Neural progenitor cell (in vitro differentiated cells): ENCODE results near the gene RPL10. TPM values are rescaled to one million over a fixed set of nuclear protein-coding genes. Genes with fewer than 3 reads are reported as not detected.
A peak's percentile ranks its signal among the peaks of the same experiment; 100 is the strongest.

Experiments
- DNase-seq: peaks from one replicate; pipeline ENCODE4 v3.0.0-alpha.2; 2016; ENCODE audit warnings: low spot score
- H2AFZ ChIP-seq: fragments of 200-600 bp; sonication (generic); replicated peaks from 2 replicates; pipeline ENCODE4 v1.6.1; 2016; ENCODE audit warnings: antibody characterized with exemption
- H3F3A ChIP-seq: fragments of 200-600 bp; sonication (generic); 2 replicates; pipeline ENCODE4 v1.6.1; 2016; ENCODE audit warnings: antibody characterized with exemption, low read depth
- H3K27ac ChIP-seq: fragments of 200-600 bp; sonication (generic); 2 replicates; pipeline ENCODE4 v1.5.1; 2016; ENCODE audit warnings: mild to moderate bottlenecking
- H3K27me3 ChIP-seq: fragments of 200-600 bp; sonication (generic); 2 replicates; pipeline ENCODE4 v1.6.1; 2016; ENCODE audit warnings: mild to moderate bottlenecking, moderate library complexity
- H3K36me3 ChIP-seq: fragments of 200-600 bp; sonication (generic); 2 replicates; pipeline ENCODE4 v1.5.1; 2016
- H3K4me1 ChIP-seq: fragments of 200-600 bp; sonication (generic); 2 replicates; pipeline ENCODE4 v1.6.1; 2016; ENCODE audit warnings: mixed run types
- H3K4me2 ChIP-seq: fragments of 200-600 bp; sonication (generic); 2 replicates; pipeline ENCODE4 v1.6.1; 2016
- H3K4me3 ChIP-seq: fragments of 200-600 bp; sonication (generic); 2 replicates; pipeline ENCODE4 v1.5.1; 2016
- H3K79me2 ChIP-seq: fragments of 200-600 bp; sonication (generic); 2 replicates; pipeline ENCODE4 v1.6.1; 2016; ENCODE audit warnings: low read depth
- H3K9ac ChIP-seq: fragments of 200-600 bp; sonication (generic); 2 replicates; pipeline ENCODE4 v1.6.1; 2016
- H3K9me3 ChIP-seq: fragments of 200-600 bp; sonication (generic); 2 replicates; pipeline ENCODE4 v1.5.1; 2016; ENCODE audit warnings: low read depth
- H4K20me1 ChIP-seq: fragments of 200-600 bp; sonication (generic); 2 replicates; pipeline ENCODE4 v1.6.1; 2016; ENCODE audit warnings: low read depth
- H3K27ac Mint-ChIP-seq: 3 replicates; pipeline ENCODE4 v1.8.0; 2021; ENCODE audit warnings: mixed read lengths
- H3K27me3 Mint-ChIP-seq: 2 replicates; pipeline ENCODE4 v1.8.0; 2022; ENCODE audit warnings: low read depth, mild to moderate bottlenecking, inconsistent platforms, moderate library complexity, mixed read lengths; ENCODE audit not compliant: insufficient read depth
- H3K36me3 Mint-ChIP-seq: 3 replicates; pipeline ENCODE4 v1.8.0; 2021; ENCODE audit warnings: mixed read lengths
- H3K4me1 Mint-ChIP-seq: 3 replicates; pipeline ENCODE4 v1.8.0; 2021; ENCODE audit warnings: mixed read lengths
- H3K4me3 Mint-ChIP-seq: 3 replicates; pipeline ENCODE4 v1.8.0; 2021; ENCODE audit warnings: mild to moderate bottlenecking, moderate library complexity, mixed read lengths
- H3K9me3 Mint-ChIP-seq: 3 replicates; pipeline ENCODE4 v1.8.0; 2020; ENCODE audit warnings: mixed read lengths
- EZH2 ChIP-seq: fragments of 200-600 bp; sonication (generic); IDR thresholded peaks from 2 replicates; pipeline ENCODE4 v1.6.1; 2017; ENCODE audit warnings: antibody characterized with exemption, mild to moderate bottlenecking, moderate library complexity
- EZH2phosphoT487 ChIP-seq: fragments of 200-600 bp; sonication (generic); IDR thresholded peaks from 2 replicates; pipeline ENCODE4 v1.6.1; 2017; ENCODE audit warnings: antibody characterized with exemption
- total RNA-seq: library from RNA; depleted of rRNA; stranded (reverse); fragments of >200 nt; gene quantifications from 2 replicates; pipeline ENCODE4 v1.2.3, GENCODE V29; 2015; ENCODE audit warnings: low replicate concordance
- TF ChIP-seq, protein P1 (sequence below): fragments of 200-600 bp; sonication (generic); IDR thresholded peaks from 2 replicates; pipeline ENCODE4 v1.5.1; 2017; ENCODE audit warnings: antibody characterized with exemption, mild to moderate bottlenecking

Gene RPL10
- total RNA-seq, 1 donor from 2014 or later = 4,507 TPM

DNA sequence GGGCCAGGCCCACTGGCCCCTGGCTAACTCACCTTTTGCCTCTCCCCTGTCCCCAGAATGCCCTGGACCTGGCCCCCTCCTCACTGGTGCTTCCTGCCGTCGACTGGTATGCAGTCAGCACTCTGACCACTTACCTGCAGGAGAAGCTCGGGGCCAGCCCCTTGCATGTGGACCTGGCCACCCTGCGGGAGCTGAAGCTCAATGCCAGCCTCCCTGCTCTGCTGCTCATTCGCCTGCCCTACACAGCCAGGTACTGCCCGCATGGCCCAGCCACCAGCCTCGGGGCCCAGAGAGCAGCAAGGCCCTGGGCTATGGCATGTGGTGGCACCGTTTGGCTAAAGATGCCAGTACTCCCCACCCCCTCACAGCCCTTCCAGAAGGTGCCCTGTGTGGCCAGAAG lies 34.0 kb downstream of the RPL10 start:
- no peaks in the 10 kb centered on the region for H3K27me3 ChIP-seq
- H2AFZ ChIP-seq = no peak overlapping the region
- peaks cover 12% of the 10 kb centered on the region for H3F3A ChIP-seq
- no peak for TF ChIP-seq EZH2phosphoT487
- Mint-ChIP-seq H3K9me3 (peaks cover 28% of the 10 kb centered on the region), H3K27me3 (peaks cover 16% of the 10 kb centered on the region), H3K4me3 (no peak overlapping the region), H3K4me1 (peaks cover 20% of the 10 kb centered on the region), H3K36me3 (peaks cover 10% of the 10 kb centered on the region), H3K27ac (no peak overlapping the region)
- H3K79me2 ChIP-seq = peaks cover 18% of the 10 kb centered on the region
- no peak for DNase-seq
- H3K4me3 ChIP-seq = no peak overlapping the region
- no peaks in the 10 kb centered on the region for H3K4me1 ChIP-seq
- H3K27ac ChIP-seq = no peak overlapping the region
- H3K9ac ChIP-seq = no peak overlapping the region
- no peaks in the 10 kb centered on the region for H4K20me1 ChIP-seq
- no peaks in the 10 kb centered on the region for H3K36me3 ChIP-seq
- H3K9me3 ChIP-seq = no peaks in the 10 kb centered on the region
- H3K4me2 ChIP-seq = no peak overlapping the region

DNA sequence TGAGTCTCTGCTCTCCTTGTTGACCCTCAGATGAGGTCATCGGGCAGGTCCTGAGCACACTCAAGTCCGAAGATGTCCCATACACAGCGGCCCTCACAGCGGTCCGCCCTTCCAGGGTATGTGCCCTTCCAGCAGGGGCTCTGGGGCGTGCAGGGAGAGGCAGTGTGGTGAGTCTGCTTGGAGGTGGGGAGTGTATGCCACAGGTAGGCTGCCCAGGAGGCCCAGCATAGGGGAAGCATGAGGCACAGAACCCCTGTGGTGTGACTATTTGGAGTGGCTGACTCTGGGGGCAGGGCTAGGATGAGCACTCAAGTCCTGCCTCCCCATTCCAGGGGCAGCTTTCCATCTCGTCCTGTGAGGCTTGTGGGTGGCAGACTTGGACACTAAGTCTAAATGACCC lies 35.4 kb downstream of the RPL10 start:
- Histone ChIP-seq H4K20me1 (peaks cover 10% of the 10 kb centered on the region), H3F3A (peaks cover 8% of the 10 kb centered on the region), H3K79me2 (peaks cover 25% of the 10 kb centered on the region), H3K9ac (no peak overlapping the region), H3K4me2 (no peak overlapping the region), H3K36me3 (no peaks in the 10 kb centered on the region), H3K4me1 (no peaks in the 10 kb centered on the region), H3K27ac (no peak overlapping the region), H3K4me3 (no peak overlapping the region), H2AFZ (no peak overlapping the region), H3K9me3 (no peaks in the 10 kb centered on the region), H3K27me3 (no peaks in the 10 kb centered on the region)
- H3K27ac Mint-ChIP-seq = no peak overlapping the region
- H3K4me1 Mint-ChIP-seq = peaks cover 21% of the 10 kb centered on the region
- TF ChIP-seq EZH2 = no peak
- TF ChIP-seq EZH2phosphoT487 = no peak
- DNase-seq = no peak
- peaks cover 10% of the 10 kb centered on the region for H3K36me3 Mint-ChIP-seq
- no peak overlapping the region for H3K4me3 Mint-ChIP-seq
- peaks cover 32% of the 10 kb centered on the region for H3K9me3 Mint-ChIP-seq
- peaks cover 20% of the 10 kb centered on the region for H3K27me3 Mint-ChIP-seq

DNA sequence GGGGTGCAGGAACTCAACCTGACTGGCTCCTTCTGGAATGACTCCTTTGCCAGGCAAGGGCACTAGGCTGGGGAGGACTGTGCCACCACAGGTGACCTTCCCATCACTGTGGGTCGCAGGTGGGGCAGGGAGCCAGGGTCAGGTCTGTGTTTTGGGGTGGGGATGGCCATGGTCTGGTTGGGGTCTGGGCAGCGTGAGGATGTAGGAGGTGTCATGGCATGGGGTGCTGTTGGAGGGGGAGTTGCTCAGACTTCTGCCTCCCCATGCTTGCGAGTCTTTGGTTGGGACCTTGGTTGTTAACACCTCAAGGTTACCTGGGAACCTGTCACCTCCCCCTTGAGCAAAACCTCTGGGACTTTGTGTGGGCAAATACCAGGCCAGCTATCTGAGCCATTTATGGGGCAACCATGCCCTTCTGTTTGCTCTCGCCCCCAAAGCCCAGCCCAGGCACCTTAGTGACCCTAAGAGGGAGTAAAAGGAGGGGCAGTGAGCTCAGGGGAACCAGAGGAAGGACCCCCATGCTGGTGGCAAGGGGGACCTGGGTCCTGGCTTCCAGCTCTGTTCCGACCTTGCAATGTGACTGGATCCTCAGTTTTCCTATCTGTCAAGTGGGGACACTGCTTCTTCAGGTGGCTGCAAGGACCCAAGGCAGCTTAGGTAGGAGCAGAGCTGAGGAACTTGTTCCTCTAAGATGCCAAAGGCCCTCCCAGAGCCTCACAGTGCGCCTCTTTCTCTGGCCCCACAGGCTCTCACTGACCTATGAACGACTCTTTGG lies 36.4 kb downstream of the RPL10 start:
- Histone ChIP-seq H3K36me3 (no peaks in the 10 kb centered on the region), H3K9me3 (no peaks in the 10 kb centered on the region), H2AFZ (no peak overlapping the region), H3K4me2 (no peak overlapping the region), H4K20me1 (peaks cover 20% of the 10 kb centered on the region), H3K4me3 (no peak overlapping the region), H3K27me3 (no peaks in the 10 kb centered on the region), H3F3A (peaks cover 8% of the 10 kb centered on the region), H3K9ac (no peak overlapping the region), H3K27ac (no peak overlapping the region), H3K4me1 (no peaks in the 10 kb centered on the region), H3K79me2 (peaks cover 25% of the 10 kb centered on the region)
- Mint-ChIP-seq H3K36me3 (peaks cover 10% of the 10 kb centered on the region), H3K9me3 (peaks cover 30% of the 10 kb centered on the region), H3K27me3 (peaks cover 18% of the 10 kb centered on the region), H3K4me3 (no peak overlapping the region), H3K4me1 (peaks cover 16% of the 10 kb centered on the region), H3K27ac (no peak overlapping the region)
- TF ChIP-seq EZH2 (no peak), EZH2phosphoT487 (no peak)
- TF ChIP-seq, protein P1, sequence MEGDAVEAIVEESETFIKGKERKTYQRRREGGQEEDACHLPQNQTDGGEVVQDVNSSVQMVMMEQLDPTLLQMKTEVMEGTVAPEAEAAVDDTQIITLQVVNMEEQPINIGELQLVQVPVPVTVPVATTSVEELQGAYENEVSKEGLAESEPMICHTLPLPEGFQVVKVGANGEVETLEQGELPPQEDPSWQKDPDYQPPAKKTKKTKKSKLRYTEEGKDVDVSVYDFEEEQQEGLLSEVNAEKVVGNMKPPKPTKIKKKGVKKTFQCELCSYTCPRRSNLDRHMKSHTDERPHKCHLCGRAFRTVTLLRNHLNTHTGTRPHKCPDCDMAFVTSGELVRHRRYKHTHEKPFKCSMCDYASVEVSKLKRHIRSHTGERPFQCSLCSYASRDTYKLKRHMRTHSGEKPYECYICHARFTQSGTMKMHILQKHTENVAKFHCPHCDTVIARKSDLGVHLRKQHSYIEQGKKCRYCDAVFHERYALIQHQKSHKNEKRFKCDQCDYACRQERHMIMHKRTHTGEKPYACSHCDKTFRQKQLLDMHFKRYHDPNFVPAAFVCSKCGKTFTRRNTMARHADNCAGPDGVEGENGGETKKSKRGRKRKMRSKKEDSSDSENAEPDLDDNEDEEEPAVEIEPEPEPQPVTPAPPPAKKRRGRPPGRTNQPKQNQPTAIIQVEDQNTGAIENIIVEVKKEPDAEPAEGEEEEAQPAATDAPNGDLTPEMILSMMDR = no peak
- DNase-seq = no peak

DNA sequence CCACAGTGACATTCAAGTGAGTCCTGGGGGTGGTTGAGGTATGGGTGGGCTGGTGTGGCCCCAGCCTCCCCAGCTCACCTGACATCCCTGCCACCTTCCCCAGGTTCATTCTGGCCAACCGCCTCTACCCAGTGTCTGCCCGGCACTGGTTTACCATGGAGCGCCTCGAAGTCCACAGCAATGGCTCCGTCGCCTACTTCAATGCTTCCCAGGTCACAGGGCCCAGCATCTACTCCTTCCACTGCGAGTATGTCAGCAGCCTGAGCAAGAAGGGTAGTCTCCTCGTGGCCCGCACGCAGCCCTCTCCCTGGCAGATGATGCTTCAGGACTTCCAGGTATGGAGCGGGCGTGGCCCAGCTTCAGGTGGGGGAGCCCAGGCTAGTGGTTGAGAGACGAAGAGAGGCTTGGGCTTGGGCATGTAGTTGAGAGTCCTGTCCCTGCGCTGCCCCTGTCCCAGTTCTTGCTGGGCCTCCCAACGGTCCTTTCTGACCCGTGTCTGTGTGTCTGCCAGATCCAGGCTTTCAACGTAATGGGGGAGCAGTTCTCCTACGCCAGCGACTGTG lies 37.1 kb downstream of the RPL10 start:
- Mint-ChIP-seq H3K36me3 (peaks cover 11% of the 10 kb centered on the region), H3K27me3 (peaks cover 19% of the 10 kb centered on the region), H3K4me3 (peak overlapping the region; percentile 87), H3K4me1 (peaks cover 13% of the 10 kb centered on the region), H3K9me3 (peaks cover 29% of the 10 kb centered on the region), H3K27ac (no peak overlapping the region)
- H4K20me1 ChIP-seq = peaks cover 26% of the 10 kb centered on the region
- no peak overlapping the region for H3K4me2 ChIP-seq
- no peaks in the 10 kb centered on the region for H3K36me3 ChIP-seq
- no peak overlapping the region for H2AFZ ChIP-seq
- H3K9ac ChIP-seq = no peak overlapping the region
- H3K27me3 ChIP-seq = no peaks in the 10 kb centered on the region
- H3K27ac ChIP-seq = no peak overlapping the region
- H3F3A ChIP-seq = peaks cover 8% of the 10 kb centered on the region
- H3K4me1 ChIP-seq = no peaks in the 10 kb centered on the region
- H3K9me3 ChIP-seq = no peaks in the 10 kb centered on the region
- no peak for DNase-seq
- no peak for TF ChIP-seq EZH2phosphoT487
- no peak for TF ChIP-seq EZH2
- TF ChIP-seq, protein P1 = no peak
- H3K79me2 ChIP-seq = peaks cover 32% of the 10 kb centered on the region
- H3K4me3 ChIP-seq = no peak overlapping the region
